ENCODE measurements around the gene MRPL53.
A peak's percentile ranks its signal among the peaks of the same experiment; 100 is the strongest.

The MRPL53 gene

GRCh38 chr2:74440378-74441169, 31.9 kb downstream of the MRPL53 start (continued):
- TF ChIP-seq PBX3 (CRISPR knock-in tag; IDR thresholded peaks at IDR 0.05) (no peak), ZNF18 (tag by site-specific recombination; IDR thresholded peaks at IDR 0.05) (peak; percentile 45), ZNF449 (tag by site-specific recombination; IDR thresholded peaks at IDR 0.05) (no peak), BCL11A (tag by site-specific recombination; IDR thresholded peaks at IDR 0.05; ENCODE audit: low read depth) (peak; percentile 36; the same call in 1 of the 2 replicates), SCRT1 (tag by site-specific recombination; IDR thresholded peaks at IDR 0.05; ENCODE audit: borderline replicate concordance) (peak; percentile 100), ZNF701 (tag by site-specific recombination; IDR thresholded peaks at IDR 0.05) (no peak), ZFP37 (tag by site-specific recombination; IDR thresholded peaks at IDR 0.05) (no peak), ELK4 (IDR thresholded peaks at IDR 0.05; ENCODE audit: borderline replicate concordance, low read depth, low read length) (peak; percentile 38; the same call in 1 of the 2 replicates), KLF10 (tag by site-specific recombination; IDR thresholded peaks at IDR 0.05) (no peak; the same call in 1 of the 2 replicates), SALL2 (tag by site-specific recombination; IDR thresholded peaks at IDR 0.05; ENCODE audit: borderline replicate concordance) (no peak), ZNF433 (tag by site-specific recombination; IDR thresholded peaks at IDR 0.05; ENCODE audit: low read depth) (no peak), ZBTB17 (tag by site-specific recombination; IDR thresholded peaks at IDR 0.05) (peak; percentile 67), ZNF624 (tag by site-specific recombination; IDR thresholded peaks at IDR 0.05) (no peak), ZNF366 (tag by site-specific recombination; conservative IDR thresholded peaks at IDR 0.05) (no peak), ZNF791 (tag by site-specific recombination; IDR thresholded peaks at IDR 0.05) (no peak), ZBTB10 (tag by site-specific recombination; IDR thresholded peaks at IDR 0.05) (peak; percentile 83), ZNF561 (tag by site-specific recombination; IDR thresholded peaks at IDR 0.05; ENCODE audit: borderline replicate concordance) (peak; percentile 79; the same call in 1 of the 2 replicates), ZNF830 (tag by site-specific recombination; IDR thresholded peaks at IDR 0.05; ENCODE audit: low read depth) (no peak), ZNF266 (tag by site-specific recombination; IDR thresholded peaks at IDR 0.05; ENCODE audit: low read depth) (no peak), ZNF140 (tag by site-specific recombination; IDR thresholded peaks at IDR 0.05) (no peak), HOXA7 (CRISPR knock-in tag; IDR thresholded peaks at IDR 0.05; ENCODE audit: borderline replicate concordance) (no peak), ZNF335 (tag by site-specific recombination; conservative IDR thresholded peaks at IDR 0.05) (peak; percentile 89), ZNF645 (tag by site-specific recombination; IDR thresholded peaks at IDR 0.05) (no peak), ZNF585B (tag by site-specific recombination; IDR thresholded peaks at IDR 0.05) (no peak), ZNF155 (tag by site-specific recombination; IDR thresholded peaks at IDR 0.05) (no peak), ZBTB49 (tag by site-specific recombination; IDR thresholded peaks at IDR 0.05; ENCODE audit: low read depth) (no peak)

All from HEK293 (cell line).